D341Med (cell line): Measurements from ENCODE around the gene FRAT1.
"Not testable (repeated sequence)": the region's sequence is repeated elsewhere in the genome, so short reads cannot be mapped to it uniquely, and the experiment has no call there.

Source experiments
- DNase-seq: peaks from one replicate; pipeline ENCODE4 v3.0.0; 2012; ENCODE audit warnings: low spot score

Gene FRAT1

GRCh38 chr10:97318772-97319651 is at the start of gene FRAT1:
Gene FRAT1 (plus strand): TSS chr10:97319271. CDS start chr10:97319454, 183 bp downstream.
- peak; percentile 84 for DNase-seq

- no peak for DNase-seq
These were observed 48.4 kb upstream of the FRAT1 start for GRCh38 chr10:97270523-97271154.

- no peak for DNase-seq
These were observed 45.4 kb upstream of the FRAT1 start for GRCh38 chr10:97273700-97274099.

GRCh38 chr10:97274828-97275227 is 44.2 kb upstream of the FRAT1 start:
- no peak for DNase-seq

GRCh38 chr10:97277551-97277950 is 41.5 kb upstream of the FRAT1 start:
- no peak for DNase-seq

GRCh38 chr10:97278491-97278989 is 40.5 kb upstream of the FRAT1 start:
- DNase-seq = peak; percentile 38

GRCh38 chr10:97279121-97279815 is 39.8 kb upstream of the FRAT1 start:
- no peak for DNase-seq

GRCh38 chr10:97280783-97281182 is 38.3 kb upstream of the FRAT1 start:
- no peak for DNase-seq

- not testable (repeated sequence) for DNase-seq
These were observed 29.0 kb upstream of the FRAT1 start for GRCh38 chr10:97290076-97290475.

- not testable (repeated sequence) for DNase-seq
These were observed 28.3 kb upstream of the FRAT1 start for GRCh38 chr10:97290576-97291356.

- DNase-seq = no peak
These were observed 27.5 kb upstream of the FRAT1 start for GRCh38 chr10:97291357-97292096.

- DNase-seq = peak; percentile 88
These were observed 26.8 kb upstream of the FRAT1 start, which contains the start of gene ARHGAP19 for GRCh38 chr10:97292097-97292861. Gene ARHGAP19 (minus strand): TSS chr10:97292637. CDS start chr10:97292627, 10 bp downstream.

GRCh38 chr10:97292862-97293198 is 26.2 kb upstream of the FRAT1 start:
- no peak for DNase-seq

GRCh38 chr10:97297556-97298222 is 21.4 kb upstream of the FRAT1 start:
- no peak for DNase-seq

- no peak for DNase-seq
These were observed 20.9 kb upstream of the FRAT1 start for GRCh38 chr10:97298223-97298571.

GRCh38 chr10:97300980-97301379 is 18.1 kb upstream of the FRAT1 start:
- DNase-seq = no peak

- no peak for DNase-seq
These were observed 16.8 kb upstream of the FRAT1 start for GRCh38 chr10:97302088-97302791.

GRCh38 chr10:97307441-97307840 is 11.6 kb upstream of the FRAT1 start:
- DNase-seq = no peak
